Measurements from ENCODE around the gene ZNF135. TPM values are rescaled to one million over a fixed set of nuclear protein-coding genes. Genes with fewer than 3 reads are reported as not detected.

ZNF135 gene
- total and polyA plus RNA-seq, 2 experiments from 2014 or later: 4.8 to 10.3 TPM

- TF ChIP-seq REST (IDR thresholded peaks at IDR 0.05; ENCODE audit: unreplicated experiment) (no peak), EZH2 (IDR thresholded peaks at IDR 0.05; ENCODE audit: low read depth, unreplicated experiment) (no peak), NANOG (IDR thresholded peaks at IDR 0.05; ENCODE audit: borderline replicate concordance) (no peak), CTCF (conservative IDR thresholded peaks at IDR 0.05; ENCODE audit: low read depth in 2 of 2) (no peak), EZH2phosphoT487 (IDR thresholded peaks at IDR 0.05; ENCODE audit: unreplicated experiment) (no peak)
Observed at GRCh38 chr19:58118979-58119733, 60.1 kb downstream of the ZNF135 start (continued).

Other genes starting within 250 kb of the ZNF135 start
- 15.7 and 18.9 TPM in 2 replicates for gene ZNF552, start 244.4 kb upstream of the ZNF135 start, total RNA-seq (2014; rRNA removed; shearing (Covaris generic))
- 7.7 and 11.7 TPM in 2 replicates for gene ZNF552, start 244.4 kb upstream of the ZNF135 start, polyA plus RNA-seq (2016; fragmentation: Nextera tagmentation; extraction: Ambion mirVana)
- gene ZNF587B, start 229.0 kb upstream of the ZNF135 start, total RNA-seq (2014; rRNA removed; shearing (Covaris generic)): 62.0 and 69.9 TPM in 2 replicates
- gene ZNF587B, start 229.0 kb upstream of the ZNF135 start, polyA plus RNA-seq (2016; fragmentation: Nextera tagmentation; extraction: Ambion mirVana): 13.7 and 16.6 TPM in 2 replicates
- 31.8 and 38.7 TPM in 2 replicates for gene ZNF587, start 209.4 kb upstream of the ZNF135 start, total RNA-seq (2014; rRNA removed; shearing (Covaris generic))
- 12.8 and 13.6 TPM in 2 replicates for gene ZNF587, start 209.4 kb upstream of the ZNF135 start, polyA plus RNA-seq (2016; fragmentation: Nextera tagmentation; extraction: Ambion mirVana)
- 75.1 and 80.4 TPM in 2 replicates for gene ZNF814, start 170.2 kb upstream of the ZNF135 start, total RNA-seq (2014; rRNA removed; shearing (Covaris generic))
- gene ZNF814, start 170.2 kb upstream of the ZNF135 start, polyA plus RNA-seq (2016; fragmentation: Nextera tagmentation; extraction: Ambion mirVana): 86.9 and 89.5 TPM in 2 replicates
- gene ZNF417, start 142.7 kb upstream of the ZNF135 start, total RNA-seq (2014; rRNA removed; shearing (Covaris generic)): 16.0 and 19.4 TPM in 2 replicates
- gene ZNF417, start 142.7 kb upstream of the ZNF135 start, polyA plus RNA-seq (2016; fragmentation: Nextera tagmentation; extraction: Ambion mirVana): 4.7 and 6.0 TPM in 2 replicates
- gene ZNF418, start 123.9 kb upstream of the ZNF135 start, total RNA-seq (2014; rRNA removed; shearing (Covaris generic)): 13.4 and 14.4 TPM in 2 replicates
- gene ZNF418, start 123.9 kb upstream of the ZNF135 start, polyA plus RNA-seq (2016; fragmentation: Nextera tagmentation; extraction: Ambion mirVana): 7.3 and 11.1 TPM in 2 replicates
- gene ZNF256, start 111.6 kb upstream of the ZNF135 start, total RNA-seq (2014; rRNA removed; shearing (Covaris generic)): 16.2 and 20.4 TPM in 2 replicates
- 5.8 and 8.8 TPM in 2 replicates for gene ZNF256, start 111.6 kb upstream of the ZNF135 start, polyA plus RNA-seq (2016; fragmentation: Nextera tagmentation; extraction: Ambion mirVana)
- gene C19orf18, start 84.7 kb upstream of the ZNF135 start, total RNA-seq (2014; rRNA removed; shearing (Covaris generic)): not detected in 2 replicates
- gene C19orf18, start 84.7 kb upstream of the ZNF135 start, polyA plus RNA-seq (2016; fragmentation: Nextera tagmentation; extraction: Ambion mirVana): 0.66 and 1.0 TPM in 2 replicates
- gene ZNF606, start 56.5 kb upstream of the ZNF135 start, total RNA-seq (2014; rRNA removed; shearing (Covaris generic)): 54.4 and 55.6 TPM in 2 replicates
- 11.4 and 13.6 TPM in 2 replicates for gene ZNF606, start 56.5 kb upstream of the ZNF135 start, polyA plus RNA-seq (2016; fragmentation: Nextera tagmentation; extraction: Ambion mirVana)
- 0.93 and 1.5 TPM in 2 replicates for gene ZSCAN1, start 25.3 kb upstream of the ZNF135 start, total RNA-seq (2014; rRNA removed; shearing (Covaris generic))
- 3.9 and 4.9 TPM in 2 replicates for gene ZSCAN1, start 25.3 kb upstream of the ZNF135 start, polyA plus RNA-seq (2016; fragmentation: Nextera tagmentation; extraction: Ambion mirVana)
- 63.9 and 75.0 TPM in 2 replicates for gene ZSCAN18, start 38.9 kb downstream of the ZNF135 start, total RNA-seq (2014; rRNA removed; shearing (Covaris generic))
- gene ZSCAN18, start 38.9 kb downstream of the ZNF135 start, polyA plus RNA-seq (2016; fragmentation: Nextera tagmentation; extraction: Ambion mirVana): 25.1 and 29.1 TPM in 2 replicates
- gene ZNF329, start 91.5 kb downstream of the ZNF135 start, total RNA-seq (2014; rRNA removed; shearing (Covaris generic)): 15.2 and 16.9 TPM in 2 replicates
- gene ZNF329, start 91.5 kb downstream of the ZNF135 start, polyA plus RNA-seq (2016; fragmentation: Nextera tagmentation; extraction: Ambion mirVana): 2.7 and 3.3 TPM in 2 replicates
- 31.2 and 40.0 TPM in 2 replicates for gene ZNF274, start 123.8 kb downstream of the ZNF135 start, total RNA-seq (2014; rRNA removed; shearing (Covaris generic))
- 17.5 and 19.9 TPM in 2 replicates for gene ZNF274, start 123.8 kb downstream of the ZNF135 start, polyA plus RNA-seq (2016; fragmentation: Nextera tagmentation; extraction: Ambion mirVana)
- 93.9 and 105 TPM in 2 replicates for gene ZNF544, start 169.6 kb downstream of the ZNF135 start, total RNA-seq (2014; rRNA removed; shearing (Covaris generic))
- 27.7 and 29.4 TPM in 2 replicates for gene ZNF544, start 169.6 kb downstream of the ZNF135 start, polyA plus RNA-seq (2016; fragmentation: Nextera tagmentation; extraction: Ambion mirVana)
- gene ZNF8, start 219.7 kb downstream of the ZNF135 start, total RNA-seq (2014; rRNA removed; shearing (Covaris generic)): 27.4 and 30.3 TPM in 2 replicates
- gene ZNF8, start 219.7 kb downstream of the ZNF135 start, polyA plus RNA-seq (2016; fragmentation: Nextera tagmentation; extraction: Ambion mirVana): 4.3 and 4.7 TPM in 2 replicates
- 26.1 and 34.4 TPM in 2 replicates for gene ERVK3-1, start 246.1 kb downstream of the ZNF135 start, total RNA-seq (2014; rRNA removed; shearing (Covaris generic))
- 64.2 and 66.2 TPM in 2 replicates for gene ERVK3-1, start 246.1 kb downstream of the ZNF135 start, polyA plus RNA-seq (2016; fragmentation: Nextera tagmentation; extraction: Ambion mirVana)